ENCODE results near the gene STPG1.
A peak's percentile ranks its signal among the peaks of the same experiment; 100 is the strongest.

The STPG1 gene

GRCh38 chr1:24415910-24416665, 2.5 kb upstream of the STPG1 start:
- H3K27ac ChIP-seq (ENCODE audit: low read length), result peak overlapping the region; percentile 86
- H3K27me3 ChIP-seq (ENCODE audit: control insufficient read depth in 1 of 2, insufficient read depth in 2 of 2, low read length in 2 of 2), result no peaks in the 10 kb centered on the region
- H3K9ac ChIP-seq (ENCODE audit: low read length in 2 of 2), result peak overlapping the region; percentile 78 to 79
- H3K4me3 ChIP-seq (ENCODE audit: low read length in 2 of 2), result peak overlapping the region; percentile 84 to 97
- peaks cover 5 to 9% of the 10 kb centered on the region in 2 donors for H3K36me3 ChIP-seq (ENCODE audit: control insufficient read depth in 2 of 2, insufficient read depth in 2 of 2, low read length in 2 of 2)
- H3K9me3 ChIP-seq (ENCODE audit: control insufficient read depth in 2 of 2, low read length in 2 of 2), result no peaks in the 10 kb centered on the region
- H3K4me1 ChIP-seq (ENCODE audit: control insufficient read depth, insufficient read depth, low read length), result peaks cover 26% of the 10 kb centered on the region

GRCh38 chr1:24415334-24415909, 1.8 kb upstream of the STPG1 start, which contains the start of gene NIPAL3:
Gene NIPAL3, plus strand, starts transcription at chr1:24415802. Its CDS starts 3,746 bp downstream, at chr1:24419548.
- Histone ChIP-seq H3K27ac (ENCODE audit: low read length) (peak within 1 kb of the TSS; percentile 86), H3K27me3 (ENCODE audit: control insufficient read depth in 1 of 2, insufficient read depth in 2 of 2, low read length in 2 of 2) (no peaks in the 10 kb centered on the region), H3K4me1 (ENCODE audit: control insufficient read depth, insufficient read depth, low read length) (peaks cover 26% of the 10 kb centered on the region), H3K9ac (ENCODE audit: low read length in 2 of 2) (peak within 1 kb of the TSS; percentile 78 to 79), H3K9me3 (ENCODE audit: control insufficient read depth in 2 of 2, low read length in 2 of 2) (no peaks in the 10 kb centered on the region), H3K4me3 (ENCODE audit: low read length in 2 of 2) (peak within 1 kb of the TSS; percentile 84 to 97), H3K36me3 (ENCODE audit: control insufficient read depth in 2 of 2, insufficient read depth in 2 of 2, low read length in 2 of 2) (peaks cover 4 to 5% of the 10 kb centered on the region in 2 donors)

GRCh38 chr1:24414775-24415333, 1.3 kb upstream of the STPG1 start:
- peak overlapping the region; percentile 84 to 97 for H3K4me3 ChIP-seq (ENCODE audit: low read length in 2 of 2)
- no peak overlapping the region for H3K27ac ChIP-seq (ENCODE audit: low read length)
- no peaks in the 10 kb centered on the region for H3K27me3 ChIP-seq (ENCODE audit: control insufficient read depth in 1 of 2, insufficient read depth in 2 of 2, low read length in 2 of 2)
- peaks cover 26% of the 10 kb centered on the region for H3K4me1 ChIP-seq (ENCODE audit: control insufficient read depth, insufficient read depth, low read length)
- peaks cover 4 to 5% of the 10 kb centered on the region in 2 donors for H3K36me3 ChIP-seq (ENCODE audit: control insufficient read depth in 2 of 2, insufficient read depth in 2 of 2, low read length in 2 of 2)
- peak overlapping the region; percentile 5 to 12 for H3K9ac ChIP-seq (ENCODE audit: low read length in 2 of 2)
- H3K9me3 ChIP-seq (ENCODE audit: control insufficient read depth in 2 of 2, low read length in 2 of 2), result no peaks in the 10 kb centered on the region

GRCh38 chr1:24412408-24412807, 1.2 kb downstream of the STPG1 start:
- Histone ChIP-seq H3K36me3 (ENCODE audit: control insufficient read depth in 2 of 2, insufficient read depth in 2 of 2, low read length in 2 of 2) (no peaks in the 10 kb centered on the region), H3K27ac (ENCODE audit: low read length) (no peak overlapping the region), H3K4me1 (ENCODE audit: control insufficient read depth, insufficient read depth, low read length) (peaks cover 22% of the 10 kb centered on the region), H3K27me3 (ENCODE audit: control insufficient read depth in 1 of 2, insufficient read depth in 2 of 2, low read length in 2 of 2) (no peaks in the 10 kb centered on the region), H3K9ac (ENCODE audit: low read length in 2 of 2) (no peak overlapping the region), H3K9me3 (ENCODE audit: control insufficient read depth in 2 of 2, low read length in 2 of 2) (no peaks in the 10 kb centered on the region), H3K4me3 (ENCODE audit: low read length in 2 of 2) (no peak overlapping the region)

DNA sequence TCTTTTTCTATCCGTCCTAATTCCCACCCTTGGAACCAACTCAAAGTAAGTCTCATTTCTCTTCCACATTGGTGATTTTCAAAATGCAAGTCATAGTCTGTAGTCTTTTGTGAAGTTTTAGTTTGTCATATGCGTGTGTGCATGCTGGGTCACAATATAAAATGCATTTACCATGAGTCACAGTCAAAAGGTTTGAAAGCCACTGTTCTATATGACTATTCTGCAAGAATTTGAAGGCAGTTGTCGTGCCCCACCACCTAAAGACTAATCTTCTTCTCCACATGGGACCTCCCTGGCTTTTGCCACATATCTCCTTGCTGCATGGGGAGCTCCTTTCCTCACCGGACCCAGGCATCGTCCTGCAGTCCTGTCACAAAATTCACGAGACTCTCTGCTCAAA, 1.6 kb downstream of the STPG1 start:
- no peak overlapping the region for H3K27ac ChIP-seq (ENCODE audit: low read length)

GRCh38 chr1:24410750-24411149, 2.8 kb downstream of the STPG1 start:
- no peak overlapping the region for H3K9ac ChIP-seq (ENCODE audit: low read length in 2 of 2)
- no peaks in the 10 kb centered on the region for H3K9me3 ChIP-seq (ENCODE audit: control insufficient read depth in 2 of 2, low read length in 2 of 2)
- H3K4me3 ChIP-seq (ENCODE audit: low read length in 2 of 2), result no peak overlapping the region
- no peak overlapping the region for H3K27ac ChIP-seq (ENCODE audit: low read length)
- H3K27me3 ChIP-seq (ENCODE audit: control insufficient read depth in 1 of 2, insufficient read depth in 2 of 2, low read length in 2 of 2), result no peaks in the 10 kb centered on the region
- no peaks in the 10 kb centered on the region for H3K36me3 ChIP-seq (ENCODE audit: control insufficient read depth in 2 of 2, insufficient read depth in 2 of 2, low read length in 2 of 2)
- peaks cover 9% of the 10 kb centered on the region for H3K4me1 ChIP-seq (ENCODE audit: control insufficient read depth, insufficient read depth, low read length)

More for the DNA sequence above, 1.6 kb downstream of the STPG1 start:
- Histone ChIP-seq H3K27me3 (ENCODE audit: control insufficient read depth in 1 of 2, insufficient read depth in 2 of 2, low read length in 2 of 2) (no peaks in the 10 kb centered on the region), H3K36me3 (ENCODE audit: control insufficient read depth in 2 of 2, insufficient read depth in 2 of 2, low read length in 2 of 2) (no peaks in the 10 kb centered on the region), H3K9me3 (ENCODE audit: control insufficient read depth in 2 of 2, low read length in 2 of 2) (no peaks in the 10 kb centered on the region), H3K4me1 (ENCODE audit: control insufficient read depth, insufficient read depth, low read length) (peaks cover 20% of the 10 kb centered on the region), H3K4me3 (ENCODE audit: low read length in 2 of 2) (no peak overlapping the region), H3K9ac (ENCODE audit: low read length in 2 of 2) (no peak overlapping the region)

- no peaks in the 10 kb centered on the region for H3K36me3 ChIP-seq (ENCODE audit: control insufficient read depth in 2 of 2, insufficient read depth in 2 of 2, low read length in 2 of 2)
- no peak overlapping the region for H3K27ac ChIP-seq (ENCODE audit: low read length)
These were observed 4.0 kb downstream of the STPG1 start for GRCh38 chr1:24409535-24409934.

GRCh38 chr1:24406788-24407187, 6.8 kb downstream of the STPG1 start:
- H3K27me3 ChIP-seq (ENCODE audit: control insufficient read depth in 1 of 2, insufficient read depth in 2 of 2, low read length in 2 of 2), result no peaks in the 10 kb centered on the region
- H3K4me3 ChIP-seq (ENCODE audit: low read length in 2 of 2), result no peak overlapping the region
- no peak overlapping the region for H3K9ac ChIP-seq (ENCODE audit: low read length in 2 of 2)

More at GRCh38 chr1:24409535-24409934, 4.0 kb downstream of the STPG1 start:
- Histone ChIP-seq H3K9me3 (ENCODE audit: control insufficient read depth in 2 of 2, low read length in 2 of 2) (no peaks in the 10 kb centered on the region), H3K4me3 (ENCODE audit: low read length in 2 of 2) (no peak overlapping the region), H3K9ac (ENCODE audit: low read length in 2 of 2) (no peak overlapping the region), H3K4me1 (ENCODE audit: control insufficient read depth, insufficient read depth, low read length) (peaks cover 3% of the 10 kb centered on the region), H3K27me3 (ENCODE audit: control insufficient read depth in 1 of 2, insufficient read depth in 2 of 2, low read length in 2 of 2) (no peaks in the 10 kb centered on the region)

GRCh38 chr1:24403806-24404205, 9.8 kb downstream of the STPG1 start:
- Histone ChIP-seq H3K36me3 (ENCODE audit: control insufficient read depth in 2 of 2, insufficient read depth in 2 of 2, low read length in 2 of 2) (peaks cover 2 to 5% of the 10 kb centered on the region in 2 donors), H3K9me3 (ENCODE audit: control insufficient read depth in 2 of 2, low read length in 2 of 2) (no peaks in the 10 kb centered on the region), H3K27ac (ENCODE audit: low read length) (no peak overlapping the region), H3K27me3 (ENCODE audit: control insufficient read depth in 1 of 2, insufficient read depth in 2 of 2, low read length in 2 of 2) (no peaks in the 10 kb centered on the region), H3K4me3 (ENCODE audit: low read length in 2 of 2) (no peak overlapping the region), H3K4me1 (ENCODE audit: control insufficient read depth, insufficient read depth, low read length) (no peaks in the 10 kb centered on the region), H3K9ac (ENCODE audit: low read length in 2 of 2) (no peak overlapping the region)

More at GRCh38 chr1:24406788-24407187, 6.8 kb downstream of the STPG1 start:
- H3K27ac ChIP-seq (ENCODE audit: low read length), result no peak overlapping the region
- no peaks in the 10 kb centered on the region for H3K4me1 ChIP-seq (ENCODE audit: control insufficient read depth, insufficient read depth, low read length)
- no peaks in the 10 kb centered on the region for H3K36me3 ChIP-seq (ENCODE audit: control insufficient read depth in 2 of 2, insufficient read depth in 2 of 2, low read length in 2 of 2)
- no peaks in the 10 kb centered on the region for H3K9me3 ChIP-seq (ENCODE audit: control insufficient read depth in 2 of 2, low read length in 2 of 2)

- Histone ChIP-seq H3K9ac (ENCODE audit: low read length in 2 of 2) (no peak overlapping the region), H3K27ac (ENCODE audit: low read length) (no peak overlapping the region), H3K4me1 (ENCODE audit: control insufficient read depth, insufficient read depth, low read length) (no peaks in the 10 kb centered on the region), H3K36me3 (ENCODE audit: control insufficient read depth in 2 of 2, insufficient read depth in 2 of 2, low read length in 2 of 2) (peaks cover 2 to 5% of the 10 kb centered on the region in 2 donors), H3K27me3 (ENCODE audit: control insufficient read depth in 1 of 2, insufficient read depth in 2 of 2, low read length in 2 of 2) (no peaks in the 10 kb centered on the region), H3K9me3 (ENCODE audit: control insufficient read depth in 2 of 2, low read length in 2 of 2) (no peaks in the 10 kb centered on the region), H3K4me3 (ENCODE audit: low read length in 2 of 2) (no peak overlapping the region)
These were observed 13.5 kb downstream of the STPG1 start for GRCh38 chr1:24400065-24400464.

All from stomach smooth muscle (tissue), 2 donors.